GM18868 (cell line): ENCODE measurements around the gene MBD6.
"Not testable (repeated sequence)": the region's sequence is repeated elsewhere in the genome, so short reads cannot be mapped to it uniquely, and the experiment has no call there.

Experiments
- ATAC-seq: cut with Tn5 transposase; IDR thresholded peaks from one replicate; pipeline ENCODE4 v1.9.1; 2021; ENCODE audit warnings: mild to moderate bottlenecking, moderate library complexity; ENCODE audit not compliant: unreplicated experiment

The MBD6 gene

DNA sequence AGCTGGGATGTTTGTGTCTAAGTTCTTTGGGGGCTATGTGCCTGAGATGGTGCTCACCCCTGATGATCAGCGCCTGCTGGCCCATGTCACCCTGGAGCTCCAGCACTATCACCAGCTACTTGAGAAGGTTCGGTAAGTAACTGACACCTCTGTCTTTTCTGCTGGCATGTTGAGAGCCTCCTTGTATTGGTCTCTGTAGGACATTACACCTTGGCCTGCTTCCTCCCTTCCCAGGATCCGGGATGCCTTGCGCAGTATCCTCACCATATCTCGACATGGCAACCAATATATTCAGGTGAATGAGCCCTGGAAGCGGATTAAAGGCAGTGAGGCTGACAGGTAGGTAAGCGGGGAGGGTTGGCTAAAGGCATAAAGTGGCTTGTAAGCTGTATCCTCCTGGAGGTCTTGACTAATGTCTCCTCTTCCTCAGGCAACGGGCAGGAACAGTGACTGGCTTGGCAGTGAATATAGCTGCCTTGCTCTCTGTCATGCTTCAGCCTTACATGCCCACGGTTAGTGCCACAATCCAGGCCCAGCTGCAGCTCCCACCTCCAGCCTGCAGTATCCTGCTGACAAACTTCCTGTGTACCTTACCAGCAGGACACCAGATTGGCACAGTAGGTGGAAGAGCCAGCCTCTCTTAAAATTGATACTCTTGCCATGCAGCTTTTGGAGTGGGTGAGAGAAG is 7.8 kb upstream of the MBD6 start:
- no peak for ATAC-seq

DNA sequence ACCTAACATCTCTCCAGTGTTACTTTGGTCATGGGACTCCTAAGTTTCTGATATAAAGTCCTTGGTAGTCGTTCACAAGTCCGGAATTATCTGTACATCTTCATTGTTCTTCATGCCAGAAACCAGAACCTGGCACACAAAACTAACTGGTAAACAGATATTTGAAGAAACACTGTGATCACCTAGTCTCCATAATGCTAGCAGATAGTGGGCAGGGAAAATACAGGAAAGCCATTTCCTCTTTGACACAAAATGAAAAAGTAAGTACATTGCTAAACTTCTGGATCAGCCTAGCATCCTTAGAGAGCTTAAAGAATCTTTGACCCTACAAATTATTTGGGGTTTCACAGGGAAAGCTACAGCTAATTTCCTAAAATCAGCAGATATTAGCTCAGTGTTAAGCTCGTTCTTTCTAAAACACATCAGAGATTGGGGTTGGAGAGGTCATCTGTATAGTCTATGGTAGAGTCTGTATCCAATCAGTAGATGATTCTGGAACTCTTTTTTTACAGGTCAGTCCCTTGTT is 7.2 kb upstream of the MBD6 start:
- ATAC-seq: no peak

DNA sequence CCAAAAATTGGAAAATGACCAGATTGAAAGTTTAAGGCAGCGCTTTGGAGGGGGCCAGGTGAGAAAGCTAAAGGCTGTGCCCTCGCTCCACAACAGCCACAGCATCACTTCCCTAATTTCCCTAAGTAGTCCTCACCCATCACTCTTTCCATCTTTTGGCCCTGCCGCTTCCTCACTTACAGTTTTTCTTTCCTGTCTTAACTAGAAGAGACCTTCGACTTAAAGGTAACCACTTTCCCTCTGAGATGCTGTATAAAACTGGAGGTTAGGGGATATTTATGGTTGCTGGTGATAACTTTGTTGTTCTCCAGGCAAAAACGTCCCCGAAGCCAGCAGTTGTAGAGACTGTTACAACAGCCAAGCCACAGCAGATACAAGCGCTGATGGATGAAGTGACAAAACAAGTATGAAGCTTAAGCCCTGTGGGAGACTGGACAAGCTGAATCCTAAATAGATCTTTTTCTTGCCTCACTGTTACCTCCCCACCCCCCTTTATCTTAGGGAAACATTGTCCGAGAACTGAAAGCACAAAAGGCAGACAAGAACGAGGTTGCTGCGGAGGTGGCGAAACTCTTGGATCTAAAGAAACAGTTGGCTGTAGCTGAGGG is 6.6 kb upstream of the MBD6 start:
- ATAC-seq: no peak

DNA sequence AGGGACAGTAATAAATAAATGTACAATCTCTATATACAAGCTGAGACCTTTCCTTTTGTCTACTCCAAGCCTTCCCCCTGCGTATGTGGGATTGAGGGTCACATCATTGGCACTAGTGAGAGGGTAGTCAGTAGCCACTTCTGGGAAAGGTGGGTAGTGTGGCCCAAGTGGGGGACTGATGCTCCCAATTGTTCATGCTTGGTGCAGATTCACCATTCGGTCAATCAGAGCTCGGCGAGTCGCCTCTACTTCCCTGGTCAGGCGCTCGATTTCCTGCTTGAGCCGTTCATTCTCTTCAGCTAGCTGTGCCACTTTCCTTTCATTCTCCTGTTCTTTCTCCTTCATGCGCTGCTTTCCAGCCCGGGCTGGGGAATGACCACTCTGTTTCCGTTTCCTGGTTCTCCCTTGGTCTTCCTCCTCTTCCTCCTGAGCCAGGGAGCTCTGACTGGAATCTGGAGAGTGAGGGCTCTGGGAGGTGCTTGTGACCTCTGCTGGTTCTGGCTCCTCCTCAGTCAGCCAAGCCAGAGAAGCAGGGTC is 5.9 kb upstream of the MBD6 start:
- no peak for ATAC-seq

DNA sequence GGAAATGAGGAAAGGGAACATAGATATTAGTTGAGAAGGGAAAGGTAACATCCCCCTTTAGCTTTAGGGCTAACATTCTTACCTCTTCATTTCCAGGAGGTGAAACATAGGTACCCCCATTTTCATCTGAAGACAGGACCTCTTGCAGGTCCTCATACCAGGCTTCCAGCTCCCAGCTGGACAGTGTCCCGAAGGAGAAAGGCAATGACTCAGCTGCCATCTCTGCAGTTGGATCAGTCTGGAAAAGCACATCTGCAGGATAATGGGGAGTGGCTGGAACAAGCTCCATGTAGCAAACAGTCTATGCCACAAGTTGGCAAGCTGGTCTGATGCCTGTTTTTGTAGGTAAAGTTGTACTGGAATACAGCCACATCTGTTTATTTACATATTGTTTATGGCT is 5.4 kb upstream of the MBD6 start:
- no peak for ATAC-seq

DNA sequence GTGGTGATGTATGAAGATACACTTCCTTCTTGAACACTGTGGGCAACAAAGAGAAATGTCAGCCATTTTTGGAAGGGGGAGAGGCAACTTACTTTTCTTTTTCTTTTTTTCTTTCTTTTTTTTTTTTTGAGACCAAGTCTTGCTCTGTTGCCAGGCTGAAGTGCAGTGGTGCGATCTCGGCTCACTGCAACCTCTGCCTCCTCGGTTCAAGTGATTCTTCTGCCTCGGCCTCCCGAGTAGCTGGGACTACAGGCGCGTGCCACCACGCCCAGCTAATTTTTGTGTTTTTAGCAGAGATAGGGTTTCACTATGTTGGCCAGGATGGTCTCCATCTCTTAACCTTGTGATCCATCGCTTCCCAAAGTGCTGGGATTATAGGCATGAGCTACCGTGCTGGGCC is 4.9 kb upstream of the MBD6 start:
- not testable (repeated sequence) for ATAC-seq

DNA sequence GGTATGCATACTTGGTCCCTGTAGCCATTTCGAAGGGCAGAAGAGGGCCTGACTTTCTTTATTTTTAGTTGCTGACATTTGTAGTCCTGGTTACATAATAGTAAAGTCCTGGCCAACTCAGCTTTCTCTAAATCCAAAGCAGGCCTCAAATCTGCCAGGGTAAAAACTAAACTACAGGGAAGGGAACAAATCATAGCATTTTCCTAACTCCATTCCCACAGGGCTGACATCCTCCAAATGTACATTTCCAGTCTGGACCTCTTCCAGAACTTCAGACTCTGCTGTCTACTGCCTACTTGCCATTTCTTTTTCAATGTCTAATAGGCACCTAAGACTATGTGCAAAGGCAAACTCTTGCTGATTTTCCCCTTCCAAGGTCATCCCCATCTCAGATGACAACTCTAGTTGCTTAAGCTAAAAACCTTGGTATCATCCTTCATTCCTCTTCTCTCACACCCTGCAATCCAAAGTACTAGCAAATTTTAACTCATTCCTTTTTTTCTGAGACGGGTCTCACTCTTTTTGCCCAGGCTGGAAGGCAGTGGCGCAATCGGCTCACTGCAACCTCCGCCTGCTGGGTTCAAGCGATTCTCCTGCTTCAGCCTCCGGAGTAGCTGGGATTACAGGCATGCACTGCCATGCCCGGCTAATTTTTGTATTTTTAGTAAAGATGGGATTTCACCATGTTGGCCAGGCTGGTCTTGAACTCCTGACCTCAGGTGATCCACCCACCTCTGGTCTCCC is 4.3 kb upstream of the MBD6 start:
- ATAC-seq: no peak

DNA sequence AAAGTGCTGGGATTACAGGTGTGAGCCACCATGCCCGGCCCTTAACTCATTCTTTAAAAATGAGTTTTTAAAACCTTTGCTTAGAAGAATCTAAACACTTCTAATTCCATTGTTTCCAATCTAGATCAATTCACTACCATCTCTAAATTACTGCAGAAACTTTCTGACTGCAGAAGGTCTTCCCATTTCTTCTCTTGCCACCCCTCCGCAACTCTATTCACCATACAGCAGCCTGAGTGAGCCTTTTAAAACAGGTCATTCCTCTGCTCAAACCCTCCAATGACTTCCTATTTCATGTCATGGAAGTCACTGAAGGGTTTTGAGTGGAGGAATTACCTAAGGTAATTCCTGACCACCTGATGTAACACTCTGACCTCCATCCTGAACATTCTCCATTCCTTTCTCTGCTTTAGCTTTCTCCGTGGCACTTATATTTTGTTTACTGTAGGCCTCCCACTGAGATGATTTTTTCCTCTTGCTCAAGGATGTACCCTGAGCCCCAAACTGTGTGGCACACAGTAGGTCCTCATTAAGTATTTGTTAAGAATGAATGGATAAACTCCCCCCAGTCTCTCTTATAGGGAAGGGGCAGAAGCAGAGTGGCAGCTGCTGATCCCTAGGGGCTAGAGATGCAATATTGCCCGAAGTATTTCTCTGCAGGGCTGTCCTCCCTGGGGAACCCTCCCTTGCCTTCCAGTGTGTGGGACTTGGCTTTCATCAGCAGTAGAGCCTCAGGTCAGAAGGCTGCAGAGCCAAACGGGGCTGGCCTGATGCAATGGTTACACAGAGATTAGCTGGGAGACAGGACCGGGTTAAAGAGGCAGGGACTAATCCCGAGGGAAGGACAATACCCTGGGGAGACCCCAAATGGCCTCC is 3.5 kb upstream of the MBD6 start:
- no peak for ATAC-seq

DNA sequence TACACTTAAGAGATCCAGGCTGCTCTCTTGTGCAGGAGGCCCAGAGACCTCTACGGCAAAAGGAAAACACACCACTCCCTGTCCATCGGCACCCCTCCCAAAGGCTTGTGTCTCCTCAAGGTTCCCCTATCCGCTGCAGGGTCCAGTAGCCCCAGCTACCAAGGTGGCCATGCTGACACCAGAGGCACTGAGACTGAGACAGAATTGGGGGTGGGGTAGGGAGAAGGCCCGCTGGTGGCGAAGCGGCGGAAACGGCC is 2.9 kb upstream of the MBD6 start:
- no peak for ATAC-seq

DNA sequence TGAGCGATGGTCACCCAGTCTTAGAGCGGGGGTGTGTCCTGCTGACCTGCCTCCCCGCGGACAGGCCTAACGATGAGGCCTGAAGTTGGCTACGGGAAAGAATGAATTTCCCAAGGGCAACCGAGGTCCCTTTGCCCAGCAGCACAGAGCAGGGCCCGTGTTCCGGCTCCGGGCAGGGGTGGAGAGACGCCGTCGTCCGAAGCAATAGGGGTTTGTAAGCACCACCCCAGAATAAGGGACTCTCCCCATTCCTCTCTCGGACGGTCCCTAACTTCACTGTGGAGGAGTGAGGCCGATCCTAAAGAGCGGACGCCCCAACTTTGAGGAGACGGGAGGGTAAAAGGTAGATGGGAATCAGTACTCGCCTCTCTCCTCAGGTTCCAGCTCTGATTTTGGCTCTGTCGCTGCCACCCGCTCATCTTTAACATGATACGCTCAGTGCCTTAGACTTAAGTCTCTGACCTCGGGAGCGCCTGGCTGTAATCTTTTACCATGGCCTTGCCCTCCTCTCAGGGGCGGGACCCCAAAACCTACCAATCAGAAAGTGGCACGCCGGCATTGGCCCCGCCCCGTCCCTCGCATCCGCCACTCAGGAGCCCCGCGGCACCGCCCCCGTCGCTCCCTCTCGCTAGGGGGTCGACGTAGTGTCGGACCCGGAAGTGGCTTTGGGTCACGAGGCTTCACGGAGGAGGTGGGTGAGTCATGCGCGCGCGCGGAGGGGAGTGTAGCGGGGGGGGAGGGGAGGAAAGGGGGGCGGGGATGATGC is 2.4 kb upstream of the MBD6 start, which contains the start of gene DDIT3:
Gene DDIT3, minus strand, starts transcription at position 462 of the 766 bp plus-strand sequence. CDS start 3,108 bp downstream, outside the sequence.
- ATAC-seq: peak; percentile 78

DNA sequence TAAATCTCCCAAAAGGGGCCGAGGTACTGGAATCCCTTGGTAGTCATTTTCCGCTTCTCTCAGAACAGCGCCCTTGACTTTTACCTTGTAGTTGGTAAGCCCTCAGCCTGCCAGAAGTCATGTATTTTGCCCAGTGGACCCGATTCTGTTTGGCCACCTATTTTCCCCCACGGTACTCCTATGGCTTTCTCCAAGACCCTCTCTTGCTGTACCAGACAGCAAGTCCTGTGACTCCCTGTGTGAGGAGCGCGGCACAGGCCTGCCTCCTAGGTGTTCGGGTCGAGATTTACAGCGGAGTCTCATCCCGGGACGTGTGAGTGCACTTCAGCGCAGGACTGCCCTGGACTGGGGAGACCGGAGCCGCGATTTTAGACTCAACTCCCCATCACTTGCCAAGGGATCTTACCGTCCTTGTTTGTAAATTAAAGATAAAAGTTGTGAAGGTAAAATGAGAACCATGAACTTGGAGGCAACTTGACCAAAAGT is 1.1 kb upstream of the MBD6 start:
- ATAC-seq: no peak

DNA sequence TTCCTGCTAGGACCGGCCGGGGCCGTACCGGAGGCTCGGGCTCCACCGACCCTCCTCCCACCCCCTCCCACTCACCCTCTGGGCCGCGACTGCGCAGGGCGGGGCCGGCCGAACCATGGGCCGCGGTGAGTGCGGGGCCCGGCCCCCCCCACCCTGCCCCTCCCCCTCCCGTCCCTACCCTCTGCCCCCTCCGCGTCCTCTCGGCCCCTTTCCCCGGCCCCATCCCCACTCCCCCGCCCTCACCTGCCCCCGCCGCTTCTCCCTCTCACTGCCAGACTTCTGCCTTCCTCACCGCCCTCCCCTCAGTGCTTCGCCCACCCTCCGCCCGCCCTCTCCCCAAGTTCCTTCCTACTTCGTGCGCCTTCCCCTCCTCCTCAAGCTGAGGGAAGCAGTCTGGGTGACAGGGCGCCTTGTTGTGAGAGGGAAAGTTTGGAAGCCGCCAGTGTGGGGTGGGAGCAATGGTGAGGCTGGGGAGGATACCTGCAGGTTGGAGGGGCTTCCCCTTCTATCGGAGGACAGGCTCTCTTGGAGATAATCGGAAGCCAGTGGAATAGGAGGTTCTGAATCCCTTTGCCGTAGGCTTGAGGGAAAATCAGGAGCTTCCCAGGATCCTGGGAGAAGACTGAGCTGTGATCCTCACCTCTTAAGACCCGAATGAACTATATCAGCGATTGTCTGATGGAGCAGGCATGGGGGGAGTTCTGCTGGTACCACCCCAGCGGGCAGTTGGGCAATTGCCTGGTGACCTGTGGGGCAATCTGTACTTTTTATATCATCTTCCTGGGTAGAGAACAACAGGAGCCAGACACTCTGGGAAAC is 472 bp downstream of the MBD6 start:
- no peak for ATAC-seq

DNA sequence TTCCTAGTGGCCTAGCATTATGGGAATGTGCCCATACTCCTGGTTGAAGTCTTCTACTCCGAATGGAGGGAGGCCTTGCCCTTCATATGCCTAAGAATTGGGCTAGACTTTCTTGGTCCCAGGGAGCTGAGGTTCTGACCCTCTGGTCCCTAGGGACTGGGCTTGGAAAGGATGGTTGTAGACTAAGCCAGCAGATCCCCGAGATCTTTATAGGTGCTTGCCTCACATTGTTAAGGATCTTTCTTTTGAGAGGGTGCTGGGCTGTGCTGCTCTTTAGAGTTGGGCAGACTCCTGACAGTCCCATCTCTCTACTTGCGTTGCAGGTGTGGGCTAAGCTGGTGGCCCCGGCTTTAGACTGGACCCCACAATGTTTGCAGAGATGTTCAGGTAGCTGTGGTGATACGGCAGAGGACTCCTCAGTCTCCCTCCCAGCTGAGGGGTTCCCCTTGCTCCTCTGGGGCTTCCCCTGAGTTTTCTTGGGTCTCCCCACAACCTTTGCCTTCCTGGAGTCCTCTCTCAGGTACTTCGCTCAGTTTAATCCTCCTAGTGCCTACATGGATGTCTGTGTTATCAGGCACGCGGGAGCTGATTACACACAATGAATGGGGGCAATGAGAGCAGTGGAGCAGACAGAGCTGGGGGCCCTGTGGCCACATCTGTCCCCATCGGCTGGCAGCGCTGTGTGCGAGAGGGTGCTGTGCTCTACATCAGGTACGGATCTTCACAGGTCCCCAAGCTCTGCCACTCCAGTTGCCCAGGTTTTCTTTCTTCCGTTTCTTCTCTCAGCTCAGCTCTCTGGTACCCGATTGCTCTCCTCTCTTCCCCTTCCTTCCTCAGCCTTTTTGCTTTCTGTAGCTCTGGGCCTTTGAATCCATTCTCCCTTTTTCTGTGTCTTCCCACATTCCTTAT is 1.3 kb downstream of the MBD6 start:
- ATAC-seq: no peak

DNA sequence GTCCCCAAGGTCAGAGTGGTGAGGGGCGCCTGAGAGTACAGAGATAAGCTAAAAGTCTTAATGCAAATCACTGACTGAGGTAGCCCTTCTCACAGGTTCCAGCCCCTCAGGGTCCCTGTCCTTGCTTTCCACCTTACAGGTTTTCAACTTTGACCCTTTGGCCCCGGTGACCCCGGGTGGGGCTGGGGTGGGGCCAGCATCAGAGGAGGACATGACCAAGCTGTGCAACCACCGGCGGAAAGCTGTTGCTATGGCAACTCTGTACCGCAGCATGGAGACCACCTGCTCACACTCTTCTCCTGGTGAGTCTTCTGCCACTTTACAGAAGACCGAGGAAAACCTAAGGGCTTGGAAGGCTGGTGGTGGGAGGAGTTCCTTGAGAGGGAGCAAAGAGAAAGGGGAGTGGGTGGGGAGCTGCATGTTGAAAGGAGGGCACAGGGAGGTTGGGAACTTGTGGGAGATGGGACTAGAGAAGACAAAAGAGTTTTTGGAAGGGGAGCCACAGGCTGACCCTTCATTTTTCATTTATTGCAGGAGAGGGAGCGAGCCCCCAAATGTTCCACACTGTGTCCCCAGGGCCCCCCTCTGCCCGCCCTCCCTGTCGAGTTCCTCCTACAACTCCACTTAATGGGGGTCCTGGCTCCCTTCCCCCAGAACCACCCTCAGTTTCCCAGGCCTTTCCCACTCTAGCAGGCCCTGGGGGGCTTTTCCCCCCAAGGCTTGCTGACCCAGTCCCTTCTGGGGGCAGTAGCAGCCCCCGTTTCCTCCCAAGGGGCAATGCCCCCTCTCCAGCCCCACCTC is 2.4 kb downstream of the MBD6 start:
- no peak for ATAC-seq

DNA sequence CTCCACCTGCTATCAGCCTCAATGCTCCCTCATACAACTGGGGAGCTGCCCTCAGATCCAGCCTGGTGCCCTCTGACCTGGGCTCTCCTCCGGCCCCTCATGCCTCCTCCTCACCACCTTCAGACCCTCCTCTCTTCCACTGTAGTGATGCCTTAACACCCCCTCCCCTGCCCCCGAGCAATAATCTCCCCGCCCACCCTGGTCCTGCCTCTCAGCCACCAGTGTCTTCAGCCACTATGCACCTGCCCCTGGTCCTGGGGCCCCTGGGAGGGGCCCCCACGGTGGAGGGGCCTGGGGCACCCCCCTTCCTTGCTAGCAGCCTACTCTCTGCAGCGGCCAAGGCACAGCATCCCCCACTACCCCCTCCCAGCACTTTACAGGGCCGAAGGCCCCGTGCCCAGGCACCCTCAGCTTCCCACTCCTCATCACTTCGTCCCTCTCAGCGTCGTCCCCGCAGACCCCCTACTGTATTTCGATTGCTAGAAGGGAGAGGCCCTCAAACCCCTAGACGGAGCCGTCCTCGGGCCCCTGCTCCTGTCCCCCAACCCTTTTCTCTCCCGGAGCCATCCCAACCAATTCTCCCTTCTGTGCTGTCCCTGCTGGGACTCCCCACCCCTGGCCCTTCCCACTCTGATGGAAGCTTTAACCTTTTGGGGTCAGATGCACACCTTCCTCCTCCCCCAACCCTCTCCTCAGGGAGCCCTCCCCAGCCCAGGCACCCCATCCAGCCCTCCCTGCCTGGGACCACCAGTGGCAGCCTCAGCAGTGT is 3.2 kb downstream of the MBD6 start:
- no peak for ATAC-seq

DNA sequence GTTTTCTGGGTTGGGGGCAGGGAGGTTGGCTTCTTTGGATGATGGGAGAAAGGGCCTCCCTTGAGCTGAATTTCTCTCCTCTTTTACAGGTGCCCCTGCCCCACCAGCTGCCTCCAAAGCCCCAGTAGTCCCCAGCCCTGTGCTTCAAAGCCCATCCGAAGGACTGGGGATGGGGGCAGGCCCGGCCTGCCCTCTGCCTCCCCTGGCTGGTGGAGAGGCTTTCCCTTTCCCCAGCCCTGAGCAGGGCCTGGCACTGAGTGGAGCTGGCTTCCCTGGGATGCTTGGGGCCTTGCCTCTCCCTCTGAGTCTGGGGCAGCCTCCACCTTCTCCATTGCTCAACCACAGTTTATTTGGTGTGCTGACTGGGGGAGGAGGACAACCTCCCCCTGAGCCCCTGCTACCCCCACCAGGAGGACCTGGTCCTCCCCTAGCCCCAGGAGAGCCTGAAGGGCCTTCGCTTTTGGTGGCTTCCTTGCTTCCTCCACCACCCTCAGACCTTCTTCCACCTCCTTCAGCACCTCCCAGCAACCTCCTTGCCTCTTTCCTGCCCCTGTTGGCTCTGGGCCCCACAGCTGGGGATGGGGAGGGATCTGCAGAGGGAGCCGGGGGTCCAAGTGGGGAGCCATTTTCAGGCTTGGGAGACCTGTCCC is 4.0 kb downstream of the MBD6 start:
- no peak for ATAC-seq
